CD14-positive monocyte (primary cell): ENCODE results near the gene LRRC7. TPM values are rescaled to one million over a fixed set of nuclear protein-coding genes. Genes with fewer than 3 reads are reported as not detected.

Experiments
- DNase-seq, 3 donors: peaks; one replicate each; pipeline ENCODE4 v3.0.0-alpha.2; 2011 to 2022
- H2AFZ ChIP-seq: 2 replicates; pipeline ENCODE4 v1.6.0; 2012; ENCODE audit warnings: mild to moderate bottlenecking, low read depth, low read length, inconsistent platforms; ENCODE audit not compliant: insufficient read depth, poor library complexity, severe bottlenecking
- H3K27ac ChIP-seq, 2 donors: 1 replicate in 1 of 2; 2 replicates in 1 of 2; pipeline ENCODE4 v1.5.1; 2012 to 2013; ENCODE audit warnings: low read length in 2 of 2, control low read depth in 1 of 2, inconsistent platforms in 1 of 2, low read depth in 1 of 2, mild to moderate bottlenecking in 1 of 2
- H3K27me3 ChIP-seq, 2 donors: one replicate each; pipeline versions ENCODE4 v1.6.0 to v1.6.1; 2011 to 2013; ENCODE audit warnings: low read length in 2 of 2; ENCODE audit not compliant: control insufficient read depth in 2 of 2, insufficient read depth in 2 of 2
- H3K36me3 ChIP-seq, 2 donors: replicated peaks in 1 of 2; 1 replicate in 1 of 2; 2 replicates in 1 of 2; pipeline versions ENCODE4 v1.5.1 to v1.6.1; 2012 to 2013; ENCODE audit warnings: low read length in 2 of 2, control low read depth in 1 of 2, inconsistent platforms in 1 of 2, mild to moderate bottlenecking in 1 of 2; ENCODE audit not compliant: insufficient read depth in 2 of 2, control insufficient read depth in 1 of 2
- H3K4me1 ChIP-seq, 2 donors: 1 replicate in 1 of 2; 2 replicates in 1 of 2; pipeline versions ENCODE4 v1.5.1 to v1.6.1; 2012 to 2013; ENCODE audit warnings: low read length in 2 of 2, control low read depth in 1 of 2, inconsistent platforms in 1 of 2, mild to moderate bottlenecking in 1 of 2, moderate library complexity in 1 of 2; ENCODE audit not compliant: insufficient read depth in 2 of 2, control insufficient read depth in 1 of 2
- H3K4me2 ChIP-seq: replicated peaks from 2 replicates; pipeline ENCODE3; 2012; ENCODE audit warnings: low read length, moderate library complexity, mild to moderate bottlenecking; ENCODE audit not compliant: poor library complexity, severe bottlenecking; ENCODE audit errors: extremely low read depth
- H3K4me3 ChIP-seq, 3 experiments: fragments of 200-600 bp in 1 of 3; sonication (generic) in 1 of 3; replicated peaks in 1 of 3; 1 replicate in 2 of 3; 2 replicates in 1 of 3; pipeline ENCODE4 v1.5.1; 2011 to 2013; ENCODE audit warnings: low read length in 3 of 3, mild to moderate bottlenecking in 3 of 3, control low read depth in 2 of 3, low read depth in 2 of 3, inconsistent platforms in 1 of 3, moderate library complexity in 1 of 3
- H3K79me2 ChIP-seq: 2 replicates; pipeline ENCODE4 v1.6.0; 2012; ENCODE audit warnings: mild to moderate bottlenecking, control low read depth, inconsistent platforms, low read length, moderate library complexity; ENCODE audit not compliant: insufficient read depth
- H3K9ac ChIP-seq: 2 replicates; pipeline ENCODE4 v1.6.0; 2017; ENCODE audit warnings: low read length, mild to moderate bottlenecking; ENCODE audit not compliant: insufficient read depth, poor library complexity, severe bottlenecking
- H3K9me3 ChIP-seq, 2 donors: replicated peaks in 1 of 2; 1 replicate in 1 of 2; 2 replicates in 1 of 2; pipeline versions ENCODE4 v1.5.1 to v1.6.1; 2012 to 2013; ENCODE audit warnings: low read length in 2 of 2, control low read depth in 1 of 2; ENCODE audit not compliant: control insufficient read depth in 1 of 2, insufficient read depth in 1 of 2
- H4K20me1 ChIP-seq: 2 replicates; pipeline ENCODE4 v1.6.0; 2012; ENCODE audit warnings: mild to moderate bottlenecking, low read length, control low read depth, moderate library complexity; ENCODE audit not compliant: insufficient read depth
- H3K27ac Mint-ChIP-seq, 7 donors: one replicate each; pipeline ENCODE4 v1.8.0; 2020; ENCODE audit warnings: mild to moderate bottlenecking in 7 of 7, mixed read lengths in 7 of 7, moderate library complexity in 6 of 7, inconsistent platforms in 2 of 7
- H3K27me3 Mint-ChIP-seq, 3 donors: one replicate each; pipeline ENCODE4 v1.8.0; 2021 to 2022; ENCODE audit warnings: low read depth in 3 of 3, mild to moderate bottlenecking in 3 of 3, mixed read lengths in 3 of 3, moderate library complexity in 3 of 3, inconsistent platforms in 1 of 3
- H3K36me3 Mint-ChIP-seq, 2 donors: one replicate each; pipeline ENCODE4 v1.8.0; 2020; ENCODE audit warnings: mixed read lengths in 2 of 2, inconsistent platforms in 1 of 2, mild to moderate bottlenecking in 1 of 2
- H3K4me1 Mint-ChIP-seq: one replicate; pipeline ENCODE4 v1.8.0; 2020; ENCODE audit warnings: mild to moderate bottlenecking, mixed read lengths
- H3K4me3 Mint-ChIP-seq, 2 donors: one replicate each; pipeline ENCODE4 v1.8.0; 2020; ENCODE audit warnings: mild to moderate bottlenecking in 2 of 2, mixed read lengths in 2 of 2, moderate library complexity in 1 of 2
- H3K9me3 Mint-ChIP-seq, 7 donors: one replicate each; pipeline ENCODE4 v1.8.0; 2020 to 2022; ENCODE audit warnings: mixed read lengths in 7 of 7, mild to moderate bottlenecking in 6 of 7, moderate library complexity in 6 of 7, inconsistent platforms in 2 of 7
- CTCF ChIP-seq: fragments of 200-600 bp; IDR thresholded peaks from one replicate; pipeline ENCODE4 v1.8.0; 2022; ENCODE audit warnings: antibody characterized with exemption, mild to moderate bottlenecking
- WGBS: methylation state at CpG from one replicate; pipeline ENCODE4 v1.1.5; 2013; ENCODE audit warnings: missing lambda C conversion rate; ENCODE audit not compliant: insufficient coverage; 5-methylcytosine and 5-hydroxymethylcytosine counted together
- intact Hi-C, 2 donors: fragments of 100-400 bp; cut with micrococcal nuclease; formaldehyde crosslinking; loops; one replicate each; pipeline versions ENCODE4 v1.15.0 to v1.15.1; 2023
- polyA plus RNA-seq, 3 donors: library from polyadenylated mRNA; depleted of rRNA in 1 of 3; unstranded in 2 of 3; stranded (reverse) in 1 of 3; fragments of 300-500 nt in 2 of 3; fragments of >200 nt in 1 of 3; fragmentation: Illumina TruSeq in 2 of 3; gene quantifications; 1 replicate in 2 of 3; 2 replicates in 1 of 3; pipeline ENCODE4 v1.2.3, GENCODE V29; 2012 to 2021

The LRRC7 gene
- polyA plus RNA-seq, 3 donors = not detected

GRCh38 chr1:69613414-69613813, 45.7 kb downstream of the LRRC7 start:
- Histone ChIP-seq H2AFZ (no peak overlapping the region), H3K27me3 (no peaks in the 10 kb centered on the region), H3K27ac (no peak overlapping the region), H3K4me3 (no peak overlapping the region), H3K4me1 (no peaks in the 10 kb centered on the region), H3K9me3 (no peaks in the 10 kb centered on the region), H3K4me2 (no peak overlapping the region), H3K36me3 (no peaks in the 10 kb centered on the region), H3K9ac (no peak overlapping the region), H4K20me1 (no peaks in the 10 kb centered on the region), H3K79me2 (no peaks in the 10 kb centered on the region)
- intact Hi-C loops = no loop called here
- 100% methylated on average over 1 of the region's 3 CpGs for WGBS
- H3K4me3 Mint-ChIP-seq = no peak overlapping the region
- no peaks in the 10 kb centered on the region for H3K27me3 Mint-ChIP-seq
- TF ChIP-seq CTCF = no peak
- H3K4me1 Mint-ChIP-seq = no peaks in the 10 kb centered on the region
- no peaks in the 10 kb centered on the region for H3K36me3 Mint-ChIP-seq
- peaks cover 0 to 2% (median 0%) of the 10 kb centered on the region in 7 donors for H3K9me3 Mint-ChIP-seq
- no peak overlapping the region for H3K27ac Mint-ChIP-seq
- DNase-seq = no peak

GRCh38 chr1:69638673-69639072, 71.0 kb downstream of the LRRC7 start:
- intact Hi-C loops = no loop called here

More at GRCh38 chr1:69638673-69639072, 71.0 kb downstream of the LRRC7 start:
- H3K36me3 Mint-ChIP-seq = no peaks in the 10 kb centered on the region
- H3K27ac Mint-ChIP-seq = no peak overlapping the region
- Histone ChIP-seq H3K4me3 (no peak overlapping the region), H4K20me1 (no peaks in the 10 kb centered on the region), H3K79me2 (no peaks in the 10 kb centered on the region), H3K9me3 (no peaks in the 10 kb centered on the region), H3K27ac (no peak overlapping the region), H3K4me2 (no peak overlapping the region), H3K9ac (no peak overlapping the region), H3K4me1 (no peaks in the 10 kb centered on the region), H2AFZ (no peak overlapping the region), H3K27me3 (no peaks in the 10 kb centered on the region), H3K36me3 (no peaks in the 10 kb centered on the region)
- no peak for TF ChIP-seq CTCF
- no peak for DNase-seq
- peaks cover 0 to 3% (median 2%) of the 10 kb centered on the region in 7 donors for H3K9me3 Mint-ChIP-seq
- WGBS = no CpG with 5 or more reads among the region's 1 CpG
- H3K4me1 Mint-ChIP-seq = no peaks in the 10 kb centered on the region
- no peak overlapping the region for H3K4me3 Mint-ChIP-seq
- no peaks in the 10 kb centered on the region for H3K27me3 Mint-ChIP-seq
